LNCAP (cell line): ENCODE measurements around the gene AKIP1.

Source experiments
- TF ChIP-seq, protein P1 (sequence below): fragments of 450-650 bp; IDR thresholded peaks from 2 replicates; pipeline ENCODE4 v1.5.1; 2017; ENCODE audit warnings: mild to moderate bottlenecking

Gene AKIP1

DNA sequence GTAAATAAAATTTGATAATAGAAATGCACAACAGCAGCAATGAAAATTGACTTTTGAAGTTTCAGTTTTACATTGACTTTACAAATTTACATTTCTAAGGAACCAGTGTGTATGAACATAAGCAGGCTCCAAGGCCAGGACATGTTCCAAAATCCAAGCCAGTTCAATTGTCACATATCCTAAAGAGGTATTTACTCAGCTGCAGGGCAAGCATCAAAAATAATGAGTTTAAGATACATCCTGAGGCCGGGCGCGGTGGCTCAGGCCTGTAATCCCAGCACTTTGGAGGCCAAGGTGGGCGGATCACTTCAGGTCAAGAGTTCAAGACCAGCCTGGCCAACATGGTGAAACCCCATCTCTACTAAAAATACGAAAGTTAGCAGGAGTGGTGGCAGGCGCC is 39.0 kb upstream of the AKIP1 start:
- TF ChIP-seq, protein P1, sequence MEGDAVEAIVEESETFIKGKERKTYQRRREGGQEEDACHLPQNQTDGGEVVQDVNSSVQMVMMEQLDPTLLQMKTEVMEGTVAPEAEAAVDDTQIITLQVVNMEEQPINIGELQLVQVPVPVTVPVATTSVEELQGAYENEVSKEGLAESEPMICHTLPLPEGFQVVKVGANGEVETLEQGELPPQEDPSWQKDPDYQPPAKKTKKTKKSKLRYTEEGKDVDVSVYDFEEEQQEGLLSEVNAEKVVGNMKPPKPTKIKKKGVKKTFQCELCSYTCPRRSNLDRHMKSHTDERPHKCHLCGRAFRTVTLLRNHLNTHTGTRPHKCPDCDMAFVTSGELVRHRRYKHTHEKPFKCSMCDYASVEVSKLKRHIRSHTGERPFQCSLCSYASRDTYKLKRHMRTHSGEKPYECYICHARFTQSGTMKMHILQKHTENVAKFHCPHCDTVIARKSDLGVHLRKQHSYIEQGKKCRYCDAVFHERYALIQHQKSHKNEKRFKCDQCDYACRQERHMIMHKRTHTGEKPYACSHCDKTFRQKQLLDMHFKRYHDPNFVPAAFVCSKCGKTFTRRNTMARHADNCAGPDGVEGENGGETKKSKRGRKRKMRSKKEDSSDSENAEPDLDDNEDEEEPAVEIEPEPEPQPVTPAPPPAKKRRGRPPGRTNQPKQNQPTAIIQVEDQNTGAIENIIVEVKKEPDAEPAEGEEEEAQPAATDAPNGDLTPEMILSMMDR: no peak

- TF ChIP-seq, protein P1: no peak
Observed at GRCh38 chr11:8873741-8874405, 37.1 kb upstream of the AKIP1 start.

- TF ChIP-seq, protein P1: no peak
Observed at GRCh38 chr11:8878771-8879170, 32.2 kb upstream of the AKIP1 start.

DNA sequence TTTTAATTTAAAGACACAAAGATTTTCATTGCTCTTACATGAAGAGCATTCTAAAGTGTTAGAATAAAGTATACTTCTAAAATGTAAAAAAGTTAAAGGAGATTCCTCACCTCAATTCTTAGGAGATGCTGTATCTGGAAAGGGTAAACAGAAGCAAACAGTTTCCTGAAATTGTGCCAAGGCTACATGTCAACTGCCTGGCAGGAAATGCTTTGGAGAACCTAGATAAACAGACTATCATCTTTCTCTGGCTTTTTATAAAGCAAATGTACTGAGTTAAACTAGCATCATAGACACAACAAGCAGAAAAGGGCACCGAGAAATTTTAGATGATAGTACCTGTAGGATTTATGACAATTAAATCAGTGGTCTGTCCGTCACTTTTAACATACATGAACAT is 24.7 kb upstream of the AKIP1 start:
- TF ChIP-seq, protein P1: no peak

DNA sequence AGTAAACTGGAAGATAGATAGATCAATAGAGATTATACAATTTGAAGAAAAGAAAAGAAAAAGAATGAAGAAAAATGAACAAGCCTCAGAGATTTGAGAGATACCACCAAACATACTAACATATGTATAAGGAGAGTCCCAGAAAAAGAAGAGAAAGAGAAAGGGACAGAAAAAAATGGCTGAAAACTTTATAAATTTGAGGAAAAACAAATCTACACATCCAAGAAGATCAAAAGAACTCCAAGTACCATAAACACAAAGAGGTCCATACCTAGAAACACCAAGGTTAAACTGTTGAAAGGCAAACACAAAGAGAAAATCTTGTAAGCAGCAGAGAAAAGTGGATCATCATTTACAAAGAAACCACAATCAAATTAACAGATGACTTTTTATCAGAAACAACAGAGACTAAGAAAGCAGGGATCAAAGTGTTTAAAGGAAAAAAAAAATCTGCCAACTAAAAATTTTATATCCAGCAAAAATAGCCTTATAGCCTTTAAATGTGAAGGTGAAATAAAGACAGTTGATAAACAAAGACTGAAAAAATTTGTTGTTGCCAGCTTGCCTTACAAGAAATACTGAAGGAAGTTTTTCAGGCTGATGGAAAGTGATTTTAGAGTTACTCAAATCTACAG is 11.8 kb upstream of the AKIP1 start:
- TF ChIP-seq, protein P1: no peak

- TF ChIP-seq, protein P1: no peak
Observed at GRCh38 chr11:8905528-8906165, 5.3 kb upstream of the AKIP1 start.

- TF ChIP-seq, protein P1: no peak
Observed at GRCh38 chr11:8907116-8907515, 3.9 kb upstream of the AKIP1 start.
